HG03442 (cell line): ENCODE data around the gene STKLD1.
"Not testable (repeated sequence)": the region's sequence is repeated elsewhere in the genome, so short reads cannot be mapped to it uniquely, and the experiment has no call there.

Experiments
- ATAC-seq: cut with Tn5 transposase; IDR thresholded peaks from one replicate; pipeline ENCODE4 v1.9.1; 2021; ENCODE audit warnings: mild to moderate bottlenecking, moderate library complexity; ENCODE audit not compliant: unreplicated experiment

STKLD1 gene

GRCh38 chr9:133436681-133437080 lies 60.5 kb downstream of the STKLD1 start:
- ATAC-seq = no peak

GRCh38 chr9:133437753-133438531 lies 61.8 kb downstream of the STKLD1 start:
- no peak for ATAC-seq

- ATAC-seq = no peak
Measured at GRCh38 chr9:133439337-133439736, 63.2 kb downstream of the STKLD1 start.

- no peak for ATAC-seq
Measured at GRCh38 chr9:133440874-133441273, 64.7 kb downstream of the STKLD1 start.

GRCh38 chr9:133441571-133441970 lies 65.4 kb downstream of the STKLD1 start:
- no peak for ATAC-seq

- ATAC-seq = no peak
Measured at GRCh38 chr9:133443248-133443647, 67.1 kb downstream of the STKLD1 start.

- ATAC-seq = no peak
Measured at GRCh38 chr9:133443982-133444381, 67.8 kb downstream of the STKLD1 start.

- ATAC-seq = no peak
Measured at GRCh38 chr9:133445293-133445969, 69.3 kb downstream of the STKLD1 start.

GRCh38 chr9:133448487-133448972 lies 72.4 kb downstream of the STKLD1 start:
- ATAC-seq = no peak

GRCh38 chr9:133449760-133450159 lies 73.6 kb downstream of the STKLD1 start:
- ATAC-seq = no peak

- ATAC-seq = not testable (repeated sequence)
Measured at GRCh38 chr9:133451865-133452264, 75.7 kb downstream of the STKLD1 start.

- ATAC-seq = no peak
Measured at GRCh38 chr9:133452562-133452961, 76.4 kb downstream of the STKLD1 start.

- no peak for ATAC-seq
Measured at GRCh38 chr9:133453651-133454050, 77.5 kb downstream of the STKLD1 start.

- no peak for ATAC-seq
Measured at GRCh38 chr9:133454325-133454724, 78.2 kb downstream of the STKLD1 start.

GRCh38 chr9:133454943-133455673 lies 78.9 kb downstream of the STKLD1 start:
- ATAC-seq = no peak
